ENCODE data around the gene PRCD. TPM values are rescaled to one million over a fixed set of nuclear protein-coding genes. Genes with fewer than 3 reads are reported as not detected.

The PRCD gene
- total RNA-seq, 1 donor from 2014 or later = 21.4 TPM

DNA sequence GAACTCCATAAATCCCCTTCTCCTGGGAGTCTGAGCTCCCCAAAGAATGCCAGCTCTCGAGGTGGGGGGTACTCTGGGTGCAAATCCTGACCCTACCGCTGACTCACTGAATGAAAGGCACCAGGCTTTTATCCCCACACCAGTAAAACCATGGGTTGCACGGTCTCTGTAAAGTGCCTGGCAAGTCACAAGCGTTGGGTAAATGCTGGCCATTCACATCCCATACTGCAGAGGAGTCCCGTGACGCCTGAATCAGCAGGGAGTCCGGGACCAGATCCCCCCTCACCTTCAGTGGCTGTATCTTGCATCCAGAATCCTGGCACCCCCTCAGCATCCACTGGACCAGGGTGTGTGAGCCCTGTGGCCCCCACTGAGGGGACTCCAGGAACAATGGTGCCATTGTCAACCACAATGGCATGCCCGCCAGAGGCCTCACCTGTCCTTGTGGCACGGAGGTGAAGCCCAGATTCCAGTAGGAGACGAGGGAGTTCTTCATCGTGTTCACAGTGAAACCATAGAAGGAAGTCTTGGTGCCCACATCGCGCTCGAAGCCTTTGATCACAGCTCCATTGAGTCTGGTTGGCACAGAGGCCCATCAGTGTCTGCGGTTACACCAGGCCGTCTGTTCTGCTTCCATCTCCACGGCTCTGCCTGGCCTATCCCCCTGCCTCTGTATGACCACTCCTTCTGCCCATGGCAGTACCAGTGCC is 32.5 kb downstream of the PRCD start:
- TF ChIP-seq POLR2AphosphoS5 (IDR thresholded peaks at IDR 0.05; ENCODE audit: insufficient read depth in 1 of 2, low read depth in 1 of 2) (no peak), POLR2A (IDR thresholded peaks at IDR 0.05) (no peak)
- TF ChIP-seq, protein P1, sequence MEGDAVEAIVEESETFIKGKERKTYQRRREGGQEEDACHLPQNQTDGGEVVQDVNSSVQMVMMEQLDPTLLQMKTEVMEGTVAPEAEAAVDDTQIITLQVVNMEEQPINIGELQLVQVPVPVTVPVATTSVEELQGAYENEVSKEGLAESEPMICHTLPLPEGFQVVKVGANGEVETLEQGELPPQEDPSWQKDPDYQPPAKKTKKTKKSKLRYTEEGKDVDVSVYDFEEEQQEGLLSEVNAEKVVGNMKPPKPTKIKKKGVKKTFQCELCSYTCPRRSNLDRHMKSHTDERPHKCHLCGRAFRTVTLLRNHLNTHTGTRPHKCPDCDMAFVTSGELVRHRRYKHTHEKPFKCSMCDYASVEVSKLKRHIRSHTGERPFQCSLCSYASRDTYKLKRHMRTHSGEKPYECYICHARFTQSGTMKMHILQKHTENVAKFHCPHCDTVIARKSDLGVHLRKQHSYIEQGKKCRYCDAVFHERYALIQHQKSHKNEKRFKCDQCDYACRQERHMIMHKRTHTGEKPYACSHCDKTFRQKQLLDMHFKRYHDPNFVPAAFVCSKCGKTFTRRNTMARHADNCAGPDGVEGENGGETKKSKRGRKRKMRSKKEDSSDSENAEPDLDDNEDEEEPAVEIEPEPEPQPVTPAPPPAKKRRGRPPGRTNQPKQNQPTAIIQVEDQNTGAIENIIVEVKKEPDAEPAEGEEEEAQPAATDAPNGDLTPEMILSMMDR (IDR thresholded peaks at IDR 0.05) = no peak
- peaks cover 13% of the 10 kb centered on the region for H3K4me1 ChIP-seq
- no peaks in the 10 kb centered on the region for H3K27me3 ChIP-seq
- intact Hi-C loops (cut with DNase I) = no loop called here
- H3K27ac ChIP-seq = no peak overlapping the region
- no peak for DNase-seq (ENCODE audit: extremely low spot score in 2 of 2)
- no peaks in the 10 kb centered on the region for H3K9me3 ChIP-seq
- H3K4me3 ChIP-seq = no peak overlapping the region
- H3K36me3 ChIP-seq = no peaks in the 10 kb centered on the region

GRCh38 chr17:76573096-76573495 is 33.3 kb downstream of the PRCD start:
- intact Hi-C loops (cut with DNase I) = no loop called here
- Histone ChIP-seq H3K9me3 (no peaks in the 10 kb centered on the region), H3K4me1 (peaks cover 13% of the 10 kb centered on the region), H3K4me3 (no peak overlapping the region), H3K27me3 (no peaks in the 10 kb centered on the region), H3K36me3 (no peaks in the 10 kb centered on the region), H3K27ac (no peak overlapping the region)
- TF ChIP-seq, protein P1 (IDR thresholded peaks at IDR 0.05) = no peak
- TF ChIP-seq POLR2AphosphoS5 (IDR thresholded peaks at IDR 0.05; ENCODE audit: insufficient read depth in 1 of 2, low read depth in 1 of 2) (no peak), POLR2A (IDR thresholded peaks at IDR 0.05) (no peak)
- DNase-seq (ENCODE audit: extremely low spot score in 2 of 2) = no peak

DNA sequence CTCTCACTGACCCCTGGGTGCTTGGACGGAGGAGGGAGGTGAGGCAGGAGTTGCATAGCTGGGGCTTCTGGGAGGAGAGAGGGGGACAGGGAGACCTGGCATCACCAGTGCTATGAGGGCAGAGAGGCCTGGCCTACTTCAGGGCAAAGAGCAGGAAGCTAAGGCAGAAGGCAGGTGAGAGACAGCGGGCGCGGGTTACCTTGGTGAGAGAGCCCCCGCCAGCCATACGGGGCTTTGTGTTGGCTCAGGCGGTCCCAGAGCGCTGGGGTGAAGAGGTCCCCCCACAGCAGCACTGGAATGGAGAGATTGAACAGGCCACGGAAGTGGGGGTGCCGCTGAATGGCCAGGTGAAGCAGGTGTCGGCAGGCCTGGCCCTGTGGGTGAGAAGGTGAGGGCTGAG is 34.3 kb downstream of the PRCD start:
- H3K4me3 ChIP-seq = no peak overlapping the region
- no peak overlapping the region for H3K27ac ChIP-seq
- TF ChIP-seq, protein P1 (IDR thresholded peaks at IDR 0.05) = no peak
- TF ChIP-seq POLR2AphosphoS5 (IDR thresholded peaks at IDR 0.05; ENCODE audit: insufficient read depth in 1 of 2, low read depth in 1 of 2) = no peak
- no peak for TF ChIP-seq POLR2A (IDR thresholded peaks at IDR 0.05)
- H3K36me3 ChIP-seq = no peaks in the 10 kb centered on the region
- no peak for DNase-seq (ENCODE audit: extremely low spot score in 2 of 2)
- intact Hi-C loops (cut with DNase I) = no loop called here
- peaks cover 16% of the 10 kb centered on the region for H3K4me1 ChIP-seq
- H3K9me3 ChIP-seq = no peaks in the 10 kb centered on the region
- no peaks in the 10 kb centered on the region for H3K27me3 ChIP-seq

DNA sequence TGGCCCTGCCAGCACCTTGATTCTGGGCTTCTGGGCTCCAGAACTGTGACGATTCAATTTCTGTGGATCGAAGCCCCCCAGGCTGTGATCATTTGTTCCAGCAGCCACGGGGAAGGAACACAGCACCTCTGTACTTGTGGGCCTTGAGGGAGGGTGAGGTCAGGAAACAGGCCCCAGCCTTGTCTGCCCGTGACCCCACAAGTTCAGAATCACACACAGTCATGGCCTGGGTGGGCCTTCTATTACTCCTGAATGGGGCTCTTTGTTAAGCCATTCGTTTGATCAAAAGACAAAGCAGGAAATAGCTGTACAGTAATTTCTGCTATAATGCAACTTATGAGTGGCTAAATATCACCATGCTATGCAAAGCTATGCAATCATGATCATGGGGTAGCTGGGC is 35.7 kb downstream of the PRCD start:
- no peak for TF ChIP-seq POLR2A (IDR thresholded peaks at IDR 0.05)
- TF ChIP-seq, protein P1 (IDR thresholded peaks at IDR 0.05) = no peak
- intact Hi-C loops (cut with DNase I) = no loop called here
- Histone ChIP-seq H3K27ac (no peak overlapping the region), H3K27me3 (no peaks in the 10 kb centered on the region), H3K4me3 (no peak overlapping the region), H3K9me3 (no peaks in the 10 kb centered on the region), H3K4me1 (peaks cover 20% of the 10 kb centered on the region), H3K36me3 (no peaks in the 10 kb centered on the region)
- no peak for DNase-seq (ENCODE audit: extremely low spot score in 2 of 2)

DNA sequence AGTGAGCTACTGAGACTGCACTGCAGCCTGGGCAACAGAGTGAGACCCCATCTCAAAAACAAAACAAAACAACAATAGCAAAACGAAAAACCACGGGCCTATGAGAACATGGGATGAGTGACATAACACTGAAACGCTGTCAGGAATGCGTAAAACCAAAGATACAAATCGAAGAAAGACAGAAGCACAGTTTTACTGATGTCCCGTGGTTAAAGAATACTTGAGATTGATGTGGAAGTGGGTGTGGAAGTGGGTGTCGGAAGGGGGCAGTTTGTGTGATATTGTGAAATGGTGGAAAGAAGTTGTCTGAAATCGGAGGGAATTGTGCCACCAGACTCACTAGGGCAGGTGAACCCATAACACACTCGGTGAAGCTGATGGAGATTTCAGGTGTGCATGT is 36.3 kb downstream of the PRCD start:
- TF ChIP-seq, protein P1 (IDR thresholded peaks at IDR 0.05) = no peak
- TF ChIP-seq POLR2A (IDR thresholded peaks at IDR 0.05) = no peak
- Histone ChIP-seq H3K27me3 (no peaks in the 10 kb centered on the region), H3K9me3 (no peaks in the 10 kb centered on the region), H3K36me3 (no peaks in the 10 kb centered on the region), H3K4me3 (no peak overlapping the region), H3K4me1 (peaks cover 24% of the 10 kb centered on the region), H3K27ac (no peak overlapping the region)
- no peak for DNase-seq (ENCODE audit: extremely low spot score in 2 of 2)
- intact Hi-C loops (cut with DNase I) = no loop called here

All from vagina (tissue), 2 donors.